Neural crest cell (in vitro differentiated cells): ENCODE results near the gene SAFB2. TPM values are rescaled to one million over a fixed set of nuclear protein-coding genes. Genes with fewer than 3 reads are reported as not detected.
"Not testable (repeated sequence)": the region's sequence is repeated elsewhere in the genome, so short reads cannot be mapped to it uniquely, and the experiment has no call there.

ENCODE experiments used
- DNase-seq: peaks from one replicate; pipeline ENCODE4 v3.0.0; 2021; ENCODE audit warnings: low read depth, mixed read lengths, low spot score
- H3K27ac Mint-ChIP-seq: one replicate; pipeline ENCODE4 v1.8.0; 2021; ENCODE audit warnings: mild to moderate bottlenecking, mixed read lengths; ENCODE audit not compliant: unreplicated experiment
- H3K27me3 Mint-ChIP-seq: 2 replicates; pipeline ENCODE4 v1.8.0; 2021; ENCODE audit warnings: low read depth, mild to moderate bottlenecking, mixed read lengths
- H3K36me3 Mint-ChIP-seq: 2 replicates; pipeline ENCODE4 v1.8.0; 2021; ENCODE audit warnings: low read depth, mild to moderate bottlenecking, mixed read lengths
- H3K4me1 Mint-ChIP-seq: 2 replicates; pipeline ENCODE4 v1.8.0; 2021; ENCODE audit warnings: mixed read lengths
- H3K4me3 Mint-ChIP-seq: one replicate; pipeline ENCODE4 v1.8.0; 2021; ENCODE audit warnings: mild to moderate bottlenecking, mixed read lengths
- H3K9me3 Mint-ChIP-seq: 2 replicates; pipeline ENCODE4 v1.8.0; 2021; ENCODE audit warnings: mixed read lengths
- total RNA-seq: library from RNA; stranded (reverse); gene quantifications from 2 replicates; pipeline ENCODE4 v1.2.1, GENCODE V29; 2021
- TF ChIP-seq, protein P1 (sequence below): fragments of 200-600 bp; sonication (generic); conservative IDR thresholded peaks from 2 replicates; pipeline ENCODE4 v1.5.0; 2021; ENCODE audit warnings: antibody characterized with exemption, mild to moderate bottlenecking

The SAFB2 gene
- total RNA-seq, 1 donor from 2014 or later, result 103 TPM

- H3K4me3 Mint-ChIP-seq, result no peak overlapping the region
- no peak for DNase-seq
- no peaks in the 10 kb centered on the region for H3K9me3 Mint-ChIP-seq
- no peaks in the 10 kb centered on the region for H3K27me3 Mint-ChIP-seq
- no peak overlapping the region for H3K27ac Mint-ChIP-seq
- peaks cover 12% of the 10 kb centered on the region for H3K4me1 Mint-ChIP-seq
- TF ChIP-seq, protein P1, sequence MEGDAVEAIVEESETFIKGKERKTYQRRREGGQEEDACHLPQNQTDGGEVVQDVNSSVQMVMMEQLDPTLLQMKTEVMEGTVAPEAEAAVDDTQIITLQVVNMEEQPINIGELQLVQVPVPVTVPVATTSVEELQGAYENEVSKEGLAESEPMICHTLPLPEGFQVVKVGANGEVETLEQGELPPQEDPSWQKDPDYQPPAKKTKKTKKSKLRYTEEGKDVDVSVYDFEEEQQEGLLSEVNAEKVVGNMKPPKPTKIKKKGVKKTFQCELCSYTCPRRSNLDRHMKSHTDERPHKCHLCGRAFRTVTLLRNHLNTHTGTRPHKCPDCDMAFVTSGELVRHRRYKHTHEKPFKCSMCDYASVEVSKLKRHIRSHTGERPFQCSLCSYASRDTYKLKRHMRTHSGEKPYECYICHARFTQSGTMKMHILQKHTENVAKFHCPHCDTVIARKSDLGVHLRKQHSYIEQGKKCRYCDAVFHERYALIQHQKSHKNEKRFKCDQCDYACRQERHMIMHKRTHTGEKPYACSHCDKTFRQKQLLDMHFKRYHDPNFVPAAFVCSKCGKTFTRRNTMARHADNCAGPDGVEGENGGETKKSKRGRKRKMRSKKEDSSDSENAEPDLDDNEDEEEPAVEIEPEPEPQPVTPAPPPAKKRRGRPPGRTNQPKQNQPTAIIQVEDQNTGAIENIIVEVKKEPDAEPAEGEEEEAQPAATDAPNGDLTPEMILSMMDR, result no peak
- peaks cover 27% of the 10 kb centered on the region for H3K36me3 Mint-ChIP-seq
Observed at GRCh38 chr19:5615756-5616327, 6.7 kb downstream of the SAFB2 start.

DNA sequence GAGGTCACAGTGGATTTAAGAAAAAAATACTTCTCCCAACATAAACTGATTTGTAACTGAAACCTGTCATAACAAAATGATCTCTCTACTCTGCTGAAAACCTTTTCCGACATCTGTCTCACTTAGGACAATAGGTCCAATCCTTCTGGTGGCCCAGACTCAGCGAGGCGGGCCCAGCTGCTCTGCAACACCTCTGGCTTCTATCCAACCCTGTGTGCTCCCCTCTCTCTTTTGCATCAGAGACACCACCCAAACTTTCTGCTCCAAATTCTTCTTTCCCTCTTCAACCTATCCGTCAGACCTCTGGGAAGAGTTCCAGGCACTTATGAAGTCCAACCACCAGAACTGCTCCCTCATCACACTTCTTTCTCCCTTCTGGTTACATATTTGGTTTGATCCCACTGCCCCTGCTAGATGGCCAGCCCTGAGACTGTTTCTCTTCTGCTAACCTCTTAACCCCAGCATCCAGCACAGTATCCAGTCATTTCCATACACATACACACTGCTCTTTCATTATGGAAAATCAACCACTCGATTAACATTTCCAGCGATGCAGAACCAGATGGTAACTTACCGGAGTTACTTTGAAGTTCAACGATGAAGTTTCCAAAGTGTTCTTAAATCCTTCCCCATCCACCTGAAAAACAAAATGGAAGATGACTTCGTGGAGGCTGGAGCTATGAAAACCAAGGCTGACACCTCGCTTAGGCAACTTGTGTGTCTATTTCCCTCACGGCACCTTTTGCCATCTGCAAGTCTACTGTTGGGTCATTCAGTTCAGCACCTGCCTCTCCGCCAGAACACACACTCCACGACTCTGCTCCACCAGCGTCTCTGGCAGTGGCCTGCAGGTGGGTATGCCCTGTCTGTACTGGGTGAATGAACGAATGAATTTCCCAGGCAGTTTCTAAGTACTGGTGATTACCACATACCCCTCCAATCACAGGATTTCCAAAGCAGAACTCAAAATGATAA lies 9.4 kb downstream of the SAFB2 start:
- TF ChIP-seq, protein P1, result no peak
- Mint-ChIP-seq H3K9me3 (no peaks in the 10 kb centered on the region), H3K4me3 (no peak overlapping the region), H3K27me3 (no peaks in the 10 kb centered on the region), H3K36me3 (peaks cover 26% of the 10 kb centered on the region), H3K27ac (no peak overlapping the region), H3K4me1 (no peaks in the 10 kb centered on the region)
- no peak for DNase-seq

DNA sequence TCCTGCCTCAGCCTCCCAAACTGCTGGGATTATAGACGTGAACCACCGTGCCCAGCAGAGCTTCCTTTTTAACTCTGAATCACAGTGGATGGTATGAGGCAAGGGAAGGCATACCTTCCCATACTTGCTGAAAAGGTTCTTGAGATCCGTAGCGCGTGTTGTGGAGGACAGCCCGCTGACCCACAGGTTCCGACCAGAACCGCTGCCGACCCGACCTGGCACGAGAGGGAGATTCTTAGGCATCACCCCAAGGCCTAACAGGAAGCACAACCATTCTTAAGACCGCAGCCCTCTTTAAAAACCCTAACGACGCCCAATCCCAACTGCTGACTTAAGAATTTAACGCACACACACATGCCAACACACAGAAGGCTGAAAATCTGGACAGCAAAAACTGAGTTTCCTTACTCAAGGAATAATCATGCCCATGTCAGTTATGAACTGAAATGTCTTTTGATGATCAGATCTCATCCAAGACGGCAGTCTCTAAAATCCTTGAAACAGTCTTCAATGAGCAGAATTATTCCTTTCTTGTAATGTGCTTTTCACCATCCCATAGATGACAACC lies 12.6 kb downstream of the SAFB2 start:
- Mint-ChIP-seq H3K27ac (no peak overlapping the region), H3K36me3 (peaks cover 30% of the 10 kb centered on the region), H3K4me1 (no peaks in the 10 kb centered on the region), H3K9me3 (no peaks in the 10 kb centered on the region), H3K27me3 (no peaks in the 10 kb centered on the region), H3K4me3 (no peak overlapping the region)
- no peak for DNase-seq
- TF ChIP-seq, protein P1, result no peak

DNA sequence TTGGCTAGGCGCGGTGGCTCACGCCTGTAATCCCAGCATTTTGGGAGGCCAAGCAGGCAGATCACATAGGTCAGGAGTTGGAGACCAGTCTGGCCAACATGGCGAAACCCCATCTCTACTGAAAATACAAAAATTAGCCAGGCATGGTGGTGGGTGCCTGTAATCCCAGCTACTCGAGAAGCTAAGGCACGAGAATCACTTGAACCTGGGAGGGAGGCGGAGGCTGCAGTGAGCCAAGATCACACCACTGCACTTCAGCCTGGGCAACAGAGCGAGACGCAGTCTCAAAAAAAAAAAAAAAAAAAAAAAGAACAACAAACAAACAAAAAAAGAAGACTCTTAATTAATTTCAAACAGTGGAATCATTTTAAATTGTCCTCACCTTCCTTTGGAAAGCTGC lies 13.8 kb downstream of the SAFB2 start:
- H3K36me3 Mint-ChIP-seq, result peaks cover 29% of the 10 kb centered on the region
- H3K27ac Mint-ChIP-seq, H3K4me3 Mint-ChIP-seq: not testable (repeated sequence)

DNA sequence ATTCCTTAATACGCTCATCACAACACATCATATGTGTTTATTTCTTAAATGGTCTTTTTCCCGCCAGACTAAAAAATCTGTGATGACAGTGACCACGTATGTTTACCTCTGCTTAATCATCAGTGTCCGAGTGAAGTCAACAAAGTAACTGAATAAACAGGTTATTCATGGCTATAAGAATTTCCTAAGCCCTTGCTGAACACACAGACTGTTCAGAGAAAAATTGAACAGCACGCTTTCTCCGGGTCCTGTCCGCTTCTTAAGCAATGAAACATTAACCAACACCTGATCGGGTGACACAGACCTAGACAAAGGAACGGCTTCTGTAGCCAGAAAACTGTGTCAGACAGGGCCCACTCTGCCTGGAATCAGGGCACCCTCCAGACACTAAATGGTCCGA lies 14.3 kb downstream of the SAFB2 start:
- TF ChIP-seq, protein P1, result no peak
- Mint-ChIP-seq H3K27ac (no peak overlapping the region), H3K4me3 (no peak overlapping the region), H3K27me3 (no peaks in the 10 kb centered on the region), H3K36me3 (peaks cover 30% of the 10 kb centered on the region), H3K4me1 (no peaks in the 10 kb centered on the region), H3K9me3 (no peaks in the 10 kb centered on the region)
- no peak for DNase-seq

More for the DNA sequence above, 13.8 kb downstream of the SAFB2 start:
- not testable (repeated sequence) for DNase-seq, H3K4me1 Mint-ChIP-seq, H3K9me3 Mint-ChIP-seq, H3K27me3 Mint-ChIP-seq
